NT2/D1 (cell line): ENCODE measurements around the gene ZFX.

ENCODE experiments used
- SUZ12 ChIP-seq: IDR thresholded peaks from 2 replicates; pipeline ENCODE4 v1.6.1; 2011; ENCODE audit not compliant: insufficient read length, insufficient read depth; ENCODE audit errors: extremely low read depth
- YY1 ChIP-seq: IDR thresholded peaks from 2 replicates; pipeline ENCODE4 v1.6.1; 2011; ENCODE audit not compliant: insufficient read length, insufficient read depth
- ZNF274 ChIP-seq: IDR thresholded peaks from 2 replicates; pipeline ENCODE4 v1.6.1; 2011; ENCODE audit warnings: mild to moderate bottlenecking, low read depth, low read length

- TF ChIP-seq ZNF274 (no peak), YY1 (no peak), SUZ12 (no peak)
Observed at GRCh38 chrX:24113181-24113580, 36.3 kb upstream of the ZFX start.
